GM18951 (cell line): ENCODE results near the gene ITFG2.
A peak's percentile ranks its signal among the peaks of the same experiment; 100 is the strongest.

Experiments
- POLR2A ChIP-seq: IDR thresholded peaks from 4 replicates; pipeline ENCODE4 v1.6.1; 2011; ENCODE audit warnings: mild to moderate bottlenecking; ENCODE audit not compliant: insufficient read length, insufficient read depth; ENCODE audit errors: extremely low read depth
- in situ Hi-C: fragments of 300-500 bp; cut with MboI; formaldehyde crosslinking; loops from one replicate; pipeline ENCODE4 v1.12.0; 2022; ENCODE audit warnings: low sequenced_read_pairs, mixed read lengths, inconsistent platforms; ENCODE audit not compliant: unreplicated experiment

The ITFG2 gene

GRCh38 chr12:2785017-2785416 is 27.5 kb upstream of the ITFG2 start:
- no peak for TF ChIP-seq POLR2A
- in situ Hi-C loops: no loop called here

- in situ Hi-C loops: no loop called here
- TF ChIP-seq POLR2A: no peak
These were observed 21.4 kb upstream of the ITFG2 start for GRCh38 chr12:2791089-2791488.

GRCh38 chr12:2792671-2793500 is 19.6 kb upstream of the ITFG2 start:
- TF ChIP-seq POLR2A: no peak
- in situ Hi-C loops: no loop called here

GRCh38 chr12:2793561-2793960 is 18.9 kb upstream of the ITFG2 start:
- in situ Hi-C loops: no loop called here
- no peak for TF ChIP-seq POLR2A

- in situ Hi-C loops: no loop called here
- no peak for TF ChIP-seq POLR2A
These were observed 18.2 kb upstream of the ITFG2 start for GRCh38 chr12:2794191-2794735.

- peak; percentile 76 for TF ChIP-seq POLR2A
- in situ Hi-C loops: no loop called here
These were observed 17.7 kb upstream of the ITFG2 start, which contains the start of gene FKBP4 for GRCh38 chr12:2794736-2795289. FKBP4 (plus strand) TSS chr12:2794970; CDS start chr12:2795140, 170 bp downstream.

- in situ Hi-C loops: no loop called here
- TF ChIP-seq POLR2A: peak; percentile 53
These were observed 16.9 kb upstream of the ITFG2 start for GRCh38 chr12:2795291-2796186.

- in situ Hi-C loops: no loop called here
- no peak for TF ChIP-seq POLR2A
These were observed 16.2 kb upstream of the ITFG2 start for GRCh38 chr12:2796187-2796666.

- in situ Hi-C loops: no loop called here
- TF ChIP-seq POLR2A: no peak
These were observed 14.6 kb upstream of the ITFG2 start for GRCh38 chr12:2797721-2798418.

- in situ Hi-C loops: no loop called here
- TF ChIP-seq POLR2A: no peak
These were observed 12.4 kb upstream of the ITFG2 start for GRCh38 chr12:2800046-2800570.

- in situ Hi-C loops: no loop called here
- no peak for TF ChIP-seq POLR2A
These were observed 11.3 kb upstream of the ITFG2 start for GRCh38 chr12:2801044-2801783.
